K562 (cell line): ENCODE data around the gene SSU72. TPM values are rescaled to one million over a fixed set of nuclear protein-coding genes. Genes with fewer than 3 reads are reported as not detected.

Source experiments
- ATAC-seq: fragments of 200-7000 bp; cut with Tn5 transposase; 3 replicates; pipeline ENCODE4 v1.9.1; 2020; ENCODE audit warnings: moderate library complexity
- BruUV-seq: library from RNA; stranded (reverse); fragments of 400-500 nt; replicated peaks from 2 replicates; lab custom pipeline; 2021; lab: Mats Ljungman, UMichigan
- CTCF ChIA-PET: fragments of 300-600 bp; formaldehyde crosslinking; extraction: SDS; loops from one replicate; lab custom pipeline; 2021; ENCODE audit warnings: low intra/inter-chr PET ratio; lab: Yijun Ruan, JAX
- POLR2A ChIA-PET: fragments of 300-600, 350-650 bp; sonication (Branson Sonifier 250); formaldehyde crosslinking; extraction: SDS; loops from one replicate; lab custom pipeline; 2021; ENCODE audit warnings: antibody characterized with exemption, inconsistent platforms; lab: Yijun Ruan, JAX
- DNase-seq, 4 experiments: peaks; one replicate each; pipeline versions ENCODE4 v3.0.0 to v3.0.0-alpha.2; 2011 to 2018; ENCODE audit warnings: low spot score in 3 of 4, mixed read lengths in 3 of 4; ENCODE audit errors: extremely low read depth in 1 of 4
- FAIRE-seq: peaks from 2 replicates; lab custom pipeline; 2011; peaks lifted over from hg19 to GRCh38; lab: Jason Lieb, UNC
- H2AFZ ChIP-seq: 2 replicates; pipeline ENCODE4 v1.6.0; 2011; ENCODE audit warnings: low read depth, low read length, control low read depth, inconsistent platforms
- H3K27ac ChIP-seq: fragments of 200-600 bp; 3 replicates; pipeline ENCODE4 v1.8.0; 2011; ENCODE audit warnings: low read depth, mild to moderate bottlenecking, control low read depth, inconsistent platforms, low read length, moderate library complexity, mixed read lengths; ENCODE audit errors: extremely low read depth
- H3K27me3 ChIP-seq, 2 experiments: fragments of 300-600 bp in 1 of 2; 2 replicates in 1 of 2; 3 replicates in 1 of 2; pipeline versions ENCODE4 v1.6.0 to v1.8.0; 2011; ENCODE audit warnings: inconsistent platforms in 2 of 2, low read length in 2 of 2, mild to moderate bottlenecking in 1 of 2, mixed read lengths in 1 of 2, moderate library complexity in 1 of 2; ENCODE audit not compliant: control insufficient read depth in 2 of 2, insufficient read depth in 2 of 2
- H3K36me3 ChIP-seq: fragments of 300-600 bp; 3 replicates; pipeline ENCODE4 v1.8.0; 2011; ENCODE audit warnings: mild to moderate bottlenecking, low read length, inconsistent platforms; ENCODE audit not compliant: control insufficient read depth, insufficient read depth
- H3K4me1 ChIP-seq, 2 experiments: fragments of 200-600 bp in 1 of 2; replicated peaks in 1 of 2; 2 replicates in 1 of 2; 3 replicates in 1 of 2; pipeline versions ENCODE4 v1.5.1 to v1.8.0; 2011; ENCODE audit warnings: inconsistent platforms in 2 of 2, low read length in 2 of 2, mild to moderate bottlenecking in 1 of 2, mixed read lengths in 1 of 2, moderate library complexity in 1 of 2; ENCODE audit not compliant: control insufficient read depth in 2 of 2, insufficient read depth in 2 of 2
- H3K4me2 ChIP-seq: 2 replicates; pipeline ENCODE4 v1.6.1; 2011; ENCODE audit warnings: low read length, control low read depth, inconsistent platforms, mixed read lengths; ENCODE audit not compliant: insufficient read depth
- H3K4me3 ChIP-seq: fragments of 200-600 bp; sonication (generic), shearing (Covaris generic); 2 replicates; pipeline ENCODE4 v1.5.1; 2016; ENCODE audit warnings: control low read depth, inconsistent platforms
- H3K79me2 ChIP-seq: fragments of 200-600 bp; 3 replicates; pipeline ENCODE4 v1.8.0; 2011; ENCODE audit warnings: low read length, inconsistent platforms; ENCODE audit not compliant: control insufficient read depth, insufficient read depth
- H3K9ac ChIP-seq, 2 experiments: 2 replicates each; pipeline versions ENCODE4 v1.6.0 to v1.6.1; 2011; ENCODE audit warnings: low read depth in 2 of 2, low read length in 2 of 2, control low read depth in 1 of 2, inconsistent platforms in 1 of 2, mild to moderate bottlenecking in 1 of 2, mixed read lengths in 1 of 2; ENCODE audit not compliant: insufficient read depth in 1 of 2
- H3K9me1 ChIP-seq: one replicate; pipeline ENCODE4 v1.6.0; 2011; ENCODE audit warnings: inconsistent platforms, mild to moderate bottlenecking, low read length, moderate library complexity; ENCODE audit not compliant: control insufficient read depth, insufficient read depth
- H3K9me3 ChIP-seq: replicated peaks from 2 replicates; pipeline ENCODE4 v1.5.1; 2011; ENCODE audit warnings: low read depth, low read length, inconsistent platforms; ENCODE audit not compliant: control insufficient read depth, insufficient read depth
- H4K20me1 ChIP-seq: replicated peaks from 2 replicates; pipeline ENCODE4 v1.6.1; 2011; ENCODE audit warnings: low read length, inconsistent platforms, mixed read lengths; ENCODE audit not compliant: control insufficient read depth, insufficient read depth
- CREBBP ChIP-seq: IDR thresholded peaks from one replicate; pipeline ENCODE4 v1.6.1; 2012; ENCODE audit warnings: low read depth, mild to moderate bottlenecking, control low read depth, inconsistent platforms, low read length
- CXXC5 ChIP-seq: fragments of 250-450 bp; sonication (Bioruptor Pico); IDR thresholded peaks from 2 replicates; pipeline ENCODE4 v1.8.0; 2022; ENCODE audit warnings: inconsistent platforms, mild to moderate bottlenecking, moderate library complexity
- FOXJ2 ChIP-seq: fragments of 200-800 bp; sonication (Bioruptor generic); IDR thresholded peaks from 2 replicates; pipeline ENCODE4 v1.6.1; 2016; ENCODE audit warnings: missing genetic modification characterization, missing compliant biosample characterization
- HMG20B ChIP-seq: fragments of 250-450 bp; sonication (Bioruptor Pico); IDR thresholded peaks from 2 replicates; pipeline ENCODE4 v1.5.0; 2021; ENCODE audit warnings: mild to moderate bottlenecking
- POLR2G ChIP-seq: fragments of 200-400 bp; formaldehyde crosslinking; IDR thresholded peaks from 2 replicates; pipeline ENCODE4 v1.6.1; 2017; ENCODE audit warnings: low read depth, mild to moderate bottlenecking, antibody characterized with exemption, low read length, moderate library complexity
- RFX1 ChIP-seq: fragments of 450-650 bp; IDR thresholded peaks from 2 replicates; pipeline ENCODE4 v1.6.1; 2016; ENCODE audit warnings: mild to moderate bottlenecking, moderate library complexity
- VEZF1 ChIP-seq: fragments of 200-800 bp; sonication (Bioruptor generic); IDR thresholded peaks from 2 replicates; pipeline ENCODE4 v1.6.1; 2017; ENCODE audit warnings: missing genetic modification characterization, missing compliant biosample characterization
- ZBTB33 ChIP-seq: sonication (generic); formaldehyde crosslinking; IDR thresholded peaks from 2 replicates; pipeline ENCODE4 v1.8.1; 2023; ENCODE audit warnings: mild to moderate bottlenecking, missing genetic modification reagents
- WGBS: fragments of 100-300 bp; shearing (Covaris generic); methylation state at CpG from one replicate; pipeline ENCODE4 v1.1.6; 2016; ENCODE audit warnings: low coverage, mixed read lengths; ENCODE audit not compliant: insufficient coverage; ENCODE audit errors: missing lambda C conversion rate; 5-methylcytosine and 5-hydroxymethylcytosine counted together
- in situ Hi-C: fragments of 300-500 bp; cut with MboI; formaldehyde crosslinking; loops from 4 replicates; pipeline ENCODE4 v1.15.0; 2018; ENCODE audit warnings: inconsistent platforms, mixed read lengths
- intact Hi-C: fragments of 100-400 bp; cut with micrococcal nuclease; formaldehyde crosslinking; loops from 2 replicates; pipeline ENCODE4 v1.14.2; 2022
- polyA plus RNA-seq, 8 experiments: library from polyadenylated mRNA; depleted of rRNA in 4 of 8; stranded (reverse) in 5 of 8; unstranded in 3 of 8; fragments of >200 nt; fragmentation: Nextera tagmentation in 2 of 8; fragmentation: Illumina TruSeq in 1 of 8; extraction: Ambion mirVana in 2 of 8; extraction: Trizol in 1 of 8; gene quantifications; 2 replicates each; pipeline versions ENCODE4 v1.2.1 to v1.2.3, GENCODE V29; 2011 to 2014; ENCODE audit warnings: inconsistent platforms in 1 of 8, missing spikeins in 1 of 8
- total RNA-seq, 7 experiments: library from RNA; depleted of rRNA in 6 of 7; stranded (reverse); fragments of >200 nt in 6 of 7; fragmentation: Illumina TruSeq in 2 of 7; extraction: Trizol in 2 of 7; gene quantifications; 2 replicates each; pipeline versions ENCODE4 v1.2.1 to v1.2.3, GENCODE V29; 2011 to 2021; ENCODE audit warnings: low replicate concordance in 1 of 7

Gene SSU72
- total and polyA plus RNA-seq, 9 of the 15 experiments (the other 6 are each of a cell fraction or from before 2014, with no cell fraction given): 70.8 to 201 (median 94.6) TPM

GRCh38 chr1:1539310-1540089 is 35.2 kb downstream of the SSU72 start:
- H3K9me1 ChIP-seq: no peaks in the 10 kb centered on the region
- FAIRE-seq (no peak), DNase-seq (no peak), ATAC-seq (no peak)
- H3K27ac ChIP-seq: no peak overlapping the region
- ChIA-PET POLR2A (no interaction called here), CTCF (no interaction called here)
- no TSS peak for BruUV-seq
- H3K79me2 ChIP-seq: no peaks in the 10 kb centered on the region
- intact Hi-C loops (no loop called here), in situ Hi-C loops (no loop called here)
- H4K20me1 ChIP-seq: no peaks in the 10 kb centered on the region
- no peak overlapping the region for H2AFZ ChIP-seq
- no peak overlapping the region for H3K4me2 ChIP-seq
- no peaks in the 10 kb centered on the region for H3K27me3 ChIP-seq
- H3K4me3 ChIP-seq: no peak overlapping the region
- H3K9me3 ChIP-seq: no peaks in the 10 kb centered on the region; the same call in 1 of the 2 replicates
- H3K4me1 ChIP-seq: peaks cover 0 to 55% of the 10 kb centered on the region in 2 experiments; a peak in 2 of 5 replicates
- peaks cover 57% of the 10 kb centered on the region for H3K36me3 ChIP-seq
- WGBS: 95% methylated on average over 24 of the region's 66 CpGs
- no peak for TF ChIP-seq CXXC5 (CRISPR knock-in tag)
- no peak for TF ChIP-seq FOXJ2 (tag)
- TF ChIP-seq ZBTB33 (CRISPR knock-in tag): peak; percentile 61; the same call in 1 of the 2 replicates
- TF ChIP-seq HMG20B (CRISPR knock-in tag): no peak
- no peak for TF ChIP-seq VEZF1 (CRISPR knock-in tag)
- no peak for TF ChIP-seq RFX1
- no peak for TF ChIP-seq CREBBP
- peak; percentile 73 for TF ChIP-seq POLR2G
- H3K9ac ChIP-seq: no peak overlapping the region
